Progenitor cell of endocrine pancreas (in vitro differentiated cells): ENCODE results near the gene CSF2RB. TPM values are rescaled to one million over a fixed set of nuclear protein-coding genes. Genes with fewer than 3 reads are reported as not detected.

Experiments used
- DNase-seq: peaks from one replicate; pipeline ENCODE4 v3.0.0; 2021; ENCODE audit warnings: low spot score; ENCODE audit not compliant: unreplicated experiment
- H3K27ac Mint-ChIP-seq: 2 replicates; pipeline ENCODE4 v1.8.0; 2021; ENCODE audit warnings: mild to moderate bottlenecking, moderate library complexity, mixed read lengths
- H3K27me3 Mint-ChIP-seq: 2 replicates; pipeline ENCODE4 v1.8.0; 2021; ENCODE audit warnings: mixed read lengths
- H3K36me3 Mint-ChIP-seq: 2 replicates; pipeline ENCODE4 v1.8.0; 2022; ENCODE audit warnings: mixed read lengths; ENCODE audit not compliant: insufficient read depth
- H3K4me1 Mint-ChIP-seq: 2 replicates; pipeline ENCODE4 v1.8.0; 2021; ENCODE audit warnings: low read depth, mixed read lengths
- H3K4me3 Mint-ChIP-seq: 2 replicates; pipeline ENCODE4 v1.8.0; 2021; ENCODE audit warnings: low read depth, mild to moderate bottlenecking, moderate library complexity, mixed read lengths
- H3K9me3 Mint-ChIP-seq: 2 replicates; pipeline ENCODE4 v1.8.0; 2021; ENCODE audit warnings: low read depth, mixed read lengths
- total RNA-seq: library from RNA; stranded (reverse); gene quantifications from 2 replicates; pipeline ENCODE4 v1.2.1, GENCODE V29; 2021
- TF ChIP-seq, protein P1 (sequence below): fragments of 200-600 bp; sonication (generic); IDR thresholded peaks from one replicate; pipeline ENCODE4 v1.5.0; 2021; ENCODE audit warnings: antibody characterized with exemption, mild to moderate bottlenecking; ENCODE audit not compliant: unreplicated experiment

The CSF2RB gene
- total RNA-seq, 1 donor from 2014 or later, result not detected

DNA sequence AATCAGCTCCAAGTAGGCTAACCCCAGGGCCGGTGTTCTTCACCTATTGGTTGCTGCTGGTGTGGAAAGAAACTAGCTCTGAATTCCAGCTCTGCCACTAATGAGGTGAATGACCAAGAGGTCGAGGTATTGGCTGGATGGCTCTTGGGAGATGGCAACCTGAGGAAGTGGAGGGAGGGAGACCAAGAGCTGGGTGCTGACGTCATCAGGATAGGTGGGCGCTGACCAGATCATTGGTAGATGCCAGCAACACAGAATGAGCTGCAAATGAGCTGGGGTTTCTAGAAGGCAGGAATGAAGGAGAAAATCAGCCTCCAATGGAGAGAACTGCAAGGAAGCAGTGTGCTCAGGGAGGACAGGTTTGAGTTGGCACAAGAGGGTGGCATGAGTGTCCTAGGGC, 14.7 kb upstream of the CSF2RB start:
- TF ChIP-seq, protein P1, sequence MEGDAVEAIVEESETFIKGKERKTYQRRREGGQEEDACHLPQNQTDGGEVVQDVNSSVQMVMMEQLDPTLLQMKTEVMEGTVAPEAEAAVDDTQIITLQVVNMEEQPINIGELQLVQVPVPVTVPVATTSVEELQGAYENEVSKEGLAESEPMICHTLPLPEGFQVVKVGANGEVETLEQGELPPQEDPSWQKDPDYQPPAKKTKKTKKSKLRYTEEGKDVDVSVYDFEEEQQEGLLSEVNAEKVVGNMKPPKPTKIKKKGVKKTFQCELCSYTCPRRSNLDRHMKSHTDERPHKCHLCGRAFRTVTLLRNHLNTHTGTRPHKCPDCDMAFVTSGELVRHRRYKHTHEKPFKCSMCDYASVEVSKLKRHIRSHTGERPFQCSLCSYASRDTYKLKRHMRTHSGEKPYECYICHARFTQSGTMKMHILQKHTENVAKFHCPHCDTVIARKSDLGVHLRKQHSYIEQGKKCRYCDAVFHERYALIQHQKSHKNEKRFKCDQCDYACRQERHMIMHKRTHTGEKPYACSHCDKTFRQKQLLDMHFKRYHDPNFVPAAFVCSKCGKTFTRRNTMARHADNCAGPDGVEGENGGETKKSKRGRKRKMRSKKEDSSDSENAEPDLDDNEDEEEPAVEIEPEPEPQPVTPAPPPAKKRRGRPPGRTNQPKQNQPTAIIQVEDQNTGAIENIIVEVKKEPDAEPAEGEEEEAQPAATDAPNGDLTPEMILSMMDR, result no peak
- no peak overlapping the region for H3K4me3 Mint-ChIP-seq
- no peaks in the 10 kb centered on the region for H3K4me1 Mint-ChIP-seq
- H3K27ac Mint-ChIP-seq, result no peak overlapping the region
- H3K9me3 Mint-ChIP-seq, result peaks cover 7% of the 10 kb centered on the region
- no peaks in the 10 kb centered on the region for H3K36me3 Mint-ChIP-seq
- DNase-seq, result no peak
- peaks cover 52% of the 10 kb centered on the region for H3K27me3 Mint-ChIP-seq

DNA sequence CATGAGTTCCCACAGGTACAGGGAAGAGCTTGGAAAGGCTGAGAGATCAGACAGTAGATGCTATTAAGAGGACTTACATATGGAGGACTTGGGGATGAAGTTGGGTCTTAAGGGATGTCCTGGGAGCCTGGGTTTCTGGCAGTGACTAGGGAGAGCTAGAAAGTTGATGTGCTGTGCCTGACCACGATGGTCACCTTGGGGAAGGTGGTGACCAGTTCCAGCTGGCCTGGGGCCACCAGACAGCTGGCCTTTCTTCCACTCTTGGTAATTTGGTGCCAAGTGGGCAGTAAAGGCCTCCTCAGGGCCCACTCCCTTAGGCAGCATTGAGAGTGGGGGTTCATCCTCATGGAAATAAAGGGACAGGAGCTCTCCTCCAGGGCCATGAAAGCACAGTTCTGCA, 13.9 kb upstream of the CSF2RB start:
- Mint-ChIP-seq H3K4me1 (no peaks in the 10 kb centered on the region), H3K9me3 (peaks cover 7% of the 10 kb centered on the region), H3K36me3 (no peaks in the 10 kb centered on the region), H3K27me3 (peaks cover 49% of the 10 kb centered on the region), H3K4me3 (no peak overlapping the region), H3K27ac (no peak overlapping the region)
- TF ChIP-seq, protein P1, result no peak
- DNase-seq, result no peak

DNA sequence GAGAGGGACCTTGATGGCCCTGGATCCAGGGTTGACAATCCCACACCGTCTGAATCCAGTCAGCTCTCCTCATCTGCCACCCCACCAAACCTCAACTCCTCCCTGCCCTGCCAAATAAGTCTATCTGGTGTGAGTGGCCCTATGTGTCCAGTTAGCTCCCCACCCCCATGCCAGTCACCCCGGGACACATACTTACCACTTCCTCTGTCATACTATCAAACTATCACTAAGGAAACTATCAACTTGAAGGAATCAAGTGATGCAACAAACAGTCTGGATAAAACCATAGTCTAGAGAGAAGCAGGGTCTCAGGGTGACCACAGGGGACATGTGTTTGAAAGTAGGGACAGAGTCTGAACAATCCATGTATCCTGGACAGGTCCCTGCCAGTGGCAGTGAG, 13.2 kb upstream of the CSF2RB start:
- peaks cover 3% of the 10 kb centered on the region for H3K9me3 Mint-ChIP-seq
- no peak for DNase-seq
- H3K27me3 Mint-ChIP-seq, result peaks cover 47% of the 10 kb centered on the region
- no peak overlapping the region for H3K4me3 Mint-ChIP-seq
- H3K4me1 Mint-ChIP-seq, result no peaks in the 10 kb centered on the region
- no peak overlapping the region for H3K27ac Mint-ChIP-seq
- H3K36me3 Mint-ChIP-seq, result no peaks in the 10 kb centered on the region
- TF ChIP-seq, protein P1, result no peak

- Mint-ChIP-seq H3K4me3 (no peak overlapping the region), H3K9me3 (no peaks in the 10 kb centered on the region), H3K27ac (no peak overlapping the region), H3K27me3 (peaks cover 44% of the 10 kb centered on the region), H3K36me3 (no peaks in the 10 kb centered on the region), H3K4me1 (no peaks in the 10 kb centered on the region)
- TF ChIP-seq, protein P1, result no peak
- no peak for DNase-seq
Measured at GRCh38 chr22:36900880-36901279, 12.5 kb upstream of the CSF2RB start.

- no peak for DNase-seq
- Mint-ChIP-seq H3K4me1 (no peaks in the 10 kb centered on the region), H3K4me3 (no peak overlapping the region), H3K36me3 (no peaks in the 10 kb centered on the region), H3K27me3 (peaks cover 47% of the 10 kb centered on the region), H3K27ac (no peak overlapping the region), H3K9me3 (no peaks in the 10 kb centered on the region)
- TF ChIP-seq, protein P1, result no peak
Measured at GRCh38 chr22:36901411-36902142, 11.9 kb upstream of the CSF2RB start.
